ENCODE data around the gene GPR139.

GPR139 gene

DNA sequence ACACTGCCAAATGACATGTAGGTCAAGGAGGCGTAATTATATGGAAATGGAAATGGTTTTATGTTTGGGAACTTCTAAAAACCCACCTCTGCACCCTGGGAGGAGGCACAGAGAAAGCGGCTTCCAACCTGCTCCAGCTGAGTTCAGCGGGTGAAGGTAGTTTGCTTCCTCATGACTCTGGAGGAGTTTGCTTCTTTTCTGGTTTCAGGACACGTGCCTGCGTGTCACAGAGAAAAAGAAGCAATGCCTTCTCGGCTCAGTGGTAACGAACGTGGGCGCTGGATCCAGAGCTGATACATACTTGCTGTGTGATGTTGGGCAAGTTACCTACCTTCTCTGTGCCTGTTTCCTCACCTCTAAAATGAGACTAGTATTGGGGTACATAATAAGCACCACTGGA, 22.1 kb downstream of the GPR139 start:
- FAIRE-seq: no peak

DNA sequence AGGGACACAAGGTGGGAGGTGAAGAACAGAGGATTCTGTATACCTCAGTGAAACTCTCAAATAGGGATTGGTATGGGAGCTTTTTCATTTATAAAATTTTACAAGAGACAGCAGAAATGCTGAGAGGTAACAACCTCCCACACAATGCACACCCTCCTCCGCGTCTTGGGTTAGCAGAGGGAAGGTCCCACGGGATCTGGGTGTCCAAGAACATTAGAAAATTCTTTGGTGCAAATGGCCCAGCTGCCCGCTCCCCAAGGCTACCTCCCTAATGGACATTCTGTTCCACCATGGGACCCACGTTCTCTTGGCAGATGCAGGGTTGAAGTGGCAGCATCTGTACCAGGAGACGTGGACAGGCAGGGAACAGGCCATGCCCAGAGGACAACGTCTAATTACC, 22.5 kb downstream of the GPR139 start:
- no peak for FAIRE-seq

DNA sequence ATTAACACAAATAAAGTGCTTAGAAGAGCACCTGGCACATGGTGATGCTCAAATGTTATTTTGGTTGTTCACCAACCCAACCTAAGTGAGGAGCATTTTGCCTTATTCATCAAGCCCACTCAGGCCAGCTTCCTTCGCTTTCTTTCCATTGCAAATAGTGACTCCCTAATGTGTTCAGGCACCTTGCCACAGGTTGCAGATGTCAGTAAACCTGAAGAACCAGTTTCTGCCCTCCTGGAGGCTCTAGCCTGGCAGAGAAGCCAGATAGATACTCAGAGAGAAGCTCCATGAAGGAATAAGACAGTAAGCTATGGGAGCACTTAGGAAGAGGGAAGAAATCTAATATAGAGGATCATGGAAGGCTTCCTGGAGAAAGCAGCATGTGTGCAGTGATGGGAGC, 23.9 kb downstream of the GPR139 start:
- FAIRE-seq: no peak

DNA sequence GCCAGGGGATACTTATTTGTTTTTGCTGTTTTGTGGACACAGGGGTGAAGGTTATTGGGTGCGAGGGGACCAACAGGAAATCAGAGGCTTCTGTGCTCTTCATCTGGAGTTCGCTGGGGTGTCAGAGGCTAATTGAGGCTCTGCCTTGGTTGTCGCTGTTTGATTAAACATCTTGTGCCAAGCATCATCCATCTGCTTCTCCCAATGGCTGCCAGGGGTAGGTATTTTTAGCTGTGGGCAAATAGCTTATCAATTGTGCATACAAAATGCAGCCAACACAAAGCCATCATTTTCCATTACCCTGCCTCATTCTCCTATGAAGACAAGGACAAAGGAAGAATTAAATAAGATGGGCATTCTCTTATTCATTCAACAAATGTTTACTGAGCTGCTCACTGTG, 27.8 kb downstream of the GPR139 start:
- FAIRE-seq: no peak

DNA sequence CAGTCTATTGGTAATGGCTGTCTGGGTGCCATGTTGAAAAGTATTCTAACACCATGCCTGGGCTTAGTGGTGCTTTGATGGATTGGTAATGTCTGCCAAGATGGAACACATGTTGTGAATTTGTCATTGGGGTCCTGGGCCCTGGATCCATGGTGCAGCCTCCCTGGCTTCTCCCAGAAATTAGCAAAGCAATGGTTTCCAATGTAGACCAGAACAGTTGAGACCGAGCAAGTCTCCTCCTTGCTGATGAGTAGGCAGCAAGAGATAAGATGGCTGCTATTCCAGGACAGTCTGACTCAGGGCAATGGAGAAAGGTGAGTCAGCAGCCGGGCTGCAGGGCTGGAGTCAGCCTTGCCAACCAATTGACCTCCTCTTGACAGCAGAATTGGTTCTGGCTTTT, 30.8 kb downstream of the GPR139 start:
- no peak for FAIRE-seq

DNA sequence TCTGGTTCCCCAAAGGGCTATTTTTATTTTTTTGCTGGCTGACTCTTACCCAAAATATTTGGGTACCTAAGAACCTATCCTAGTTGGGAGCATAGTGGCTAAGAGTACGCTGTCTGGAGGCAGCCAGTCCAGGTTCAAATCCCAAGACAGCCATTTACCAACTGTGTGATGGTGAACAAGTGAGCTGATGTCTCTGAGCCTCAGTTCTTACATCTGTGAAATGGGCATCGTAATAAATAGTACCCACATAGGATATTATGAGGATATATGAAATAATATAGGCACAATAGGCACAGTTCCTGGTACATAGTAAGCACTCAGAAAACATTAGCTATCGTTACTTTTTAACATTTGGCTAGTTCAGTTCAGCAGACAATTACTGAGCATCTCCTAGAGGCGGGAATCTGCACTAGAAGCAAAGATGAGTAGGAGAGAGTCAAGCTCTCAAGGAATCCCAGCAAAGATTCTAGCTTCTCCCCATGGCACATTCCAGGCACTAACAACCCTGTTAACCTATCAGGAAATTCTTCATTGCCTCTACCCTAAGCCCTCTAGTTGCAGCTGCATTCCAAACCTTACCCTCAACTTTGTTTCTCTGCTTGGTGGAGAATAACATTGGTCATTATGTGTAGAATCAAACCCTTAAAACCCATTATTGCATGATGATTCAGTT, 31.6 kb downstream of the GPR139 start:
- no peak for FAIRE-seq

DNA sequence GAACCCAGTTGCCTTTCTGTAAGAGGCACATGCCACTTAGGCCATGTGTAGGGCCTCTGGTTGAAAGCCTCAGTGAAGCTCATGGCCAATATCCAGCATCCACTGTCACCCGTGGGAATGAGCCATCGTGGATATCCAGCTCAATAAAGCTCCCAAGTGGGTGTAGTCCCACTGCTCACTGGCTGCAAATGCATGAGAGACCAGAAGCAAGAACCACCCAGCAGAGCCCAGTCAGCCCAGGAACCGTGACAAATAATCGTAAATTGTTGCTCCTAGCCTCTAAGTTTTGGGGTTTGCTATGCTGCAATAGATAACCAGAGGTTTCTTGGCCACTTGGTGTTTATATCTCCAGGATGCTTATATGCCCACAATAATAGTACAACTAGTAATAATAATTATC, 33.7 kb downstream of the GPR139 start:
- no peak for FAIRE-seq

DNA sequence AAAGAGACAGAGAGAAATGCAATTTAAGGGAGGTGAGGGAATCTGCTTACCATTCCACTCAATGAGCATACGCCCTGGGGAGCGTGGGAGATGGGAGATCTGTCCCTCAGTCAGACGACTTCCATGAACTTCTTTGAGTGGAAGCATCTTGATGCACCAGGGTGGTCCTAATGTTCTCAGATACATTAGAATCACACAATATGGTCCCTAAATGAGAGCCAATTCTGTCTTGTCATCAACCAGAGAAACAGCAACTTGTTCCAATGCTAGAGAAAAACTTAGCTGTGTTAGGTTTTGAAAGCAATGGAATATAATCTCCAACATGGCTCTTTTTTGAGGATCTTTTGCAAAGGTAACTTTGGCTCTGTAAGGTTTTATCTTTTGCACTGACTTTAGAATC, 44.1 kb downstream of the GPR139 start:
- FAIRE-seq: no peak

DNA sequence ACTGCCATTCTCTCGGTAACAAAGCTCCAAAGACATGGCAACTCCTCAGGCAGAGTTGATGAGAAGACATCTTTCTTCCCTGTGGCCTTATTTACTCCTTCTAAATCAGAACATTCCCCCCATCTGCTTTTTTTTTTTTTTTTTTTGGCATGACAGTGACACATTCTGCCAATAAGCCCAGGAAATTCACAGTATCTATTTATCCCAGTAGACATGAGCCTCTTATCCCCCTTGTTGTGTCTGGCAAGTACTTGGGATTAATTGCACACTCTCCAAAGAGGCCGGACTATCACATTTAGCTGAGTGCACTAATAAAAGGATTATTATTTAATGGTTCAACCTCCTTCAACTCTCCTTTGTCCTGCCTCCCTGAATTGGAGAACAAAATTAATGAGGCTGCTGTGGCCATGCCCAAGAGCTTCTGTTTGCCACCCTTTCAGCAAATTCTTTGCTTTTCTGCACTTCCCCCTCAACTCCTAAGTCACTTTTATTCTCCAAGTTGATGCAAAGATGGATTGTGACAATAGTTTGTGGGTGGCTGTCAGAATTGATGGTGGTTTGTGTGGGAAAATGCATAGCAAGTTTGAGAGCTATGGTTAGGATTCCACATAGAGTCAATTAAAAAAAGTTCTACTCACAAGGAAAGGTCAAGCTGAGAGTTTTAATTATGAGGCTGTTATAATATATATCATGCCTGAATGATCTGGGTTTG, 47.2 kb downstream of the GPR139 start:
- FAIRE-seq: no peak

DNA sequence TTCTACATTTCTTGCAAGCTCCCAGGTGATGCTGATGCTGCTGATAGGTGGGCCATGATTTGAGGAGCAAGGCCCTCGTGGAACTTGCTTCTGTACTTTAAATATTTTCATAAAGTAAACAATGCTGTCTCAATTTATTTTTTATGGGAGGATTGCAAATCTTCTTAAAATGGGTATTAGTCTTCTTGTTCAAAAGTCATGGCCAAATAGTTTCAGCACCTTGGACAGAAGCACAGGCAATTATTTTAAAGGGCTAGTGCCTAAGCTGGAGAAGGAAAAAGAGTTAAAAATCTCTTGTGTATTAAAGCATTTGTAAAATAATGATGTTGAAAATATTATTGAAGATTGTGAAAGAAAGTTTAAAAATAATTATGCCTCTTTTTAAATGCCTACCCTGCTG, 50.5 kb downstream of the GPR139 start:
- FAIRE-seq: no peak

DNA sequence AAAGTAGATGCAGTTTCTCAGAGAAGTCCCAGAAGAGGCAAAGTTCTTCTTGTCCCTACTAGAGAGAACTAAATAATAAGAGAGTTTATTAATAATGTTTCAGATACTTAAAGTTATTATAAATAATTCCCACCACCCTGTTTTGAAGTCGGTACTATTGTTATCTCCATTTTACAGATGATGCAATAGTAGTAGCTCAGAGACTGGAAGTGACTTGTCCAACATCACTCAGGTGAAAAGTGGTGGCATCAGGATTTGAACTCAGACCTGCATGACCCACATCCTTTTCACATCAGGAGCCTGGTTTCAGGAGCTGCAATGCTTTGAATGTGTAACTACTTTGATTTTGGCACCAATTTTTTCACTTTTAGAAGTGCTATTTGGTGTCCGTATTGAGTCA, 52.7 kb downstream of the GPR139 start:
- FAIRE-seq: no peak

DNA sequence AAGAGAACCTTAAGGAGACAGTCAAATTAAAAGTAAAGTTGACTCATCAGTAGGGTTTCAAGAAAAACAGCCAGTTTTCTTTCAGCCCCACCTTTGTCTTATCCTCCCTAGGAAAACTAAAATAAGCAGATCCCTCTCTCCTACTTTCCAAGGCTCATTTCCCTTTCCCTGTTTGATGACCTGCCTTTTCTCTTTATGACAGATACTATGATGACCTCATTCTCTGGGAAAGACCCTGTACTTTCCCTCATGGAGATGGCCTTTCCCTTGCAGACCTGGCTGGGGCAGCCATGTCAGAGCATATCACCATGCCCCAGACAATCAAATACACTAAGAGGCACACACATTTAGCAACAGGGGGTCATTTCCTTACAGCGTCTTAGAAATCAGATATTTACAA, 53.6 kb downstream of the GPR139 start:
- no peak for FAIRE-seq

DNA sequence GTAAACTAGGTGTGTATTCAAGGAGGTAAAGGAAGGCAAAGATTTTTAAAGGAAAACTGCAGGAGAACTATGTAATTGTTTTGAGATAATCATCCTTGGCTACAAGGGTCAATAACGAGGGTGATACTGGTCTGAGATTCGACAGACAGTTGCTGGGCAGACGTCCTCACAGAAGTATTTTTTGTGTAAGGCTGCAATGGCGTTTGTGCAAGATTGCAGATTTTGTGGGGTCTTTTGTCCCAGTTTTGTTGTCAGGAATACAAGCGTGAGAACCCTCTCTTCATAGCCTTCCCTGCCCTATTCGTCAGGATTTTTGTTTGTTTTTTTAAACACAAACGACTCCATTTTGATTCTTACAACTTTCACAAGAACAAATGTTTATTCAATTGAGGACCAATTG, 57.5 kb downstream of the GPR139 start:
- no peak for FAIRE-seq

DNA sequence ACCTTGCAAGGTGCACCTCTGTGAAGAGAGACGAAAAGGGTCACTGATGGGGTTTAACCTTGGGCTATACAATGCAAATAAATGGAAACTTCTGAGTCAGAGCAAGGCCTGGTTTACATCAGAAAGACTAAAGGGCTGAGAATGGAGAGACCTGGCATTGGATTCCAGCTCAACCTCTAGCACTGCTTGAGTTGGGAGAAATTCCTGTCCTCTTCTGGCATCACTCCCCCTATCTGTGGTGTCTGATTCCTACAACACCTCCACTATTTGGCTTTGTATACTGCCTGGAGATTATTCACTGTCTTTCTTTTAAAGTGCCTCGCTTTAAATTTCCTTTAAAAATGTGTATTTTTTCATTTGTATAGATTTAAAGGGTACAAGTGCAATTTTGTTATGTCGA, 68.8 kb downstream of the GPR139 start:
- no peak for FAIRE-seq

DNA sequence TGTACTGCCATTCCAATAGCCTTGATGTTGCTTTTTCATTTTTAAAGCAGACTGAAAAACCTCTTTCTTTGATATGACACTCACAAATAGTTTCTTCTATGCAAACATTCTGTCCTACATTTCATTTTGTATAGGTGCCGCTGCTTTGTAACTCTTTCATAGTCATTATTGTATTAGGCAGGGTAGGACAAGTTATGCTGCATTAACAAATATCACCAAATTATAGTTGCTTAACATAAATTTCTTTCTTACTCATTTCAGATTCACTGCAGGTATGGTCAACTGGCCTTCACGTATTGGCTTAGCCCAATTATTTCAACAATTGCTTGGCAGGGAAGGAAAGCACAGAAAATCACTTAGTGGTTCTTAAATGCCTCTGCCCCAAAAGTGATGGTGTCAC, 70.8 kb downstream of the GPR139 start:
- FAIRE-seq: no peak

DNA sequence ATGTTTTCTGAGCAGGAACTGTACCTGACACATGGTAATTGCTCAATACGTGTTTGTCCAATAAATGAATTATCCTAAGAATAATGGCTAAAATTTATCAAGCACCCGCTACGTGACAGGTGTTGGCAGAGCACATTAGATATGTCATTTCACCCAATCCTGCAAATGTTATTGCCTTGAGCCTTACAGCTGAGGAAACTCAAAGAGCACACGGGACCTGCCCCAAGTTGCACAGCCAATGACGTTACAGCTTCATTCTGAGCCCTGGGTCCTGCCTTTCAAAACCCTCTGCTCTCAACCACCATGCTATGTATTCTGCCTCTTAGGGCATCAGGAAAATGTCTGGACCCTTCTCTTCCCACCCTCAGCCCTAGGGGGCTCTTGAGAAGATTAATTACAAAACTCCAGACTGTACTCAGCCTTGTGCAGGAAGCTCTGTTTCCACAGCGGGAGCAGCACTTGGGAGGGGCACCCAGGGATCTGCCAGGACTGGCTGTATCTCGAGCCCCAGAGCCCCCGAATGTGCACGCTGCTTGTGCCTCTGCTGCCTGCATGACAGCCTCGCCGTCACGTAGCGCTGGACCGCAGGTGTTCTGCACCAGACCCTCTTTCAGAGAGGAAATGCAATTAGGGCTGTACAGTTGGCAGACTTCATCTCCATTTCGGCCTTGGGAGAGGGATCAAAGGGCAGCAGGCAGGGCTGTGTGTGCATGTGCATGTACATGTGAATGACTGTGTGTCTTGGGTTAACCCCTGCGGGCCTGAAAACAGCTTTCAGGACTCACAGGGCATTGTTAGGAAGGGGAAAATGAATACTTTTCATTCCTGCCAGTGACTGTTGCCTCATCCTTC, 71.6 kb downstream of the GPR139 start:
- FAIRE-seq: no peak

DNA sequence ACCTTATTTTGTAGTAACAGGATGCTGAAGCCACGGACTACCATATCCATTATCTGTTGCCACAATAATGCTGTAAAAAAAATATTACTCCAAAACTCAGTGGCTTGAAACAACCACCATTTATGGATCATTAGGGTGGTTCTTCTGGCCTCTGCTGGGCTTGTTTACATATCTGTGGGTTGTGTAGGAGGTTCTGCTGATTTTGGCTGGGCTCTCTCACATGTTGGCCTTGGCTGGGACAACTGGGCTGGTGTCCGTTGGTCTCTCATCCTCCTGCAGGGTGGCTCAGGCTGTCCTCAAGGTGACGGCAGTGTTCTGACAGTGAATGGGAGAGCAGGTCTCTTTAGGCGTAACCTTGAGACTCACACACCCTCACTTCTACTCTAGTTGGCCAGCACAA, 76.0 kb downstream of the GPR139 start:
- FAIRE-seq: no peak

DNA sequence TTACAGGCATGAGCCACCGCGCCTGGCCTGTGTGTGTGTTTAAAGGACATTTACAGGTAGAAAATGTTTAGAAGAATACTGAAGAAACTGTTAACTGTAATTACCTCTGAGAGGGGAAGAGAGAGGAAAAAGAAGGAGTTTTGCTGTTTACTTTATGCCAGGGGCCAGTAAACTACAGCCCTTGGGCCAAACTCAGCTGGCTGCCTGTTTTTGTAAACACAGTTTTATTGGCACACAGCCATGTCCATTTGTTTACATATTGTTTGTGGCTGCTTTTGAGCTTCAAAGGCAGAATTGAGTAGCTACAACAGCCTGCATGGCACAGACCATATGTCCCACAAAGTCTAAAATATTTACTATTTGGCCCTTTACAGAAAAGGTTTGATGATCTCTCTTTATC, 76.4 kb downstream of the GPR139 start:
- no peak for FAIRE-seq

DNA sequence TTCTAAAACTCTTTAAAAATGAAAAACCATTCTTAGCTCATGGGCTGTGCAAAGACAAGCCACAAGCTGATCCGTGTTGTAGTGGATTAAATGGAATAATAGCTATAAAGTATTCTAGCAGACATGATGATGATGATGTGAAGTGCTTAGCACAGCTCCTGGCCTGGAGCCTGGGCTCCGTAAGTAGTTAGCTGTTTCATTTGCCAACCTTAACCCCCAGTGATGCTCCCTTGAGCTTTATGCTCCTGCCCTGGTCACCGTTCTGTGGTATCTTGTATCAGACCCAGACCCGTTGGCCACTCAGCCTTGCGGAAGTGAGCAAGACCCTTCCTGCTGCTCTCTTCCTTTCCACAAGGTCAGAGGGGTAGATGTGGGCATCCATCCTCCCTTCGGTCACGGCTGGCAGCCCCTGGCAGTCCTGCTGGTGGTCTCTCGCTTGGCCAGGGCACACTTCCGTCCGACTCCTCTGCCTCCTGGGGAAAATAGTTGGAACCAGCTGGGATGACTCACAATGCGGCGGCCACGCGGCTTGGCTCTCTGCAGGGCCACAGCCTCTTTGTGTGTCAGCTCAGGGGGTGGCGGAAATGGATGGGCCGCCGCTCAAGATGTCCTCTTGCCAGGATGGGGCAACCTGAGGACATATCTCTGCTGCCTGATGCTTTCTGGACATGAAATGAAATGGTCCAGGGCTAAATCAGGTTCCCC, 79.1 kb downstream of the GPR139 start:
- FAIRE-seq: no peak

DNA sequence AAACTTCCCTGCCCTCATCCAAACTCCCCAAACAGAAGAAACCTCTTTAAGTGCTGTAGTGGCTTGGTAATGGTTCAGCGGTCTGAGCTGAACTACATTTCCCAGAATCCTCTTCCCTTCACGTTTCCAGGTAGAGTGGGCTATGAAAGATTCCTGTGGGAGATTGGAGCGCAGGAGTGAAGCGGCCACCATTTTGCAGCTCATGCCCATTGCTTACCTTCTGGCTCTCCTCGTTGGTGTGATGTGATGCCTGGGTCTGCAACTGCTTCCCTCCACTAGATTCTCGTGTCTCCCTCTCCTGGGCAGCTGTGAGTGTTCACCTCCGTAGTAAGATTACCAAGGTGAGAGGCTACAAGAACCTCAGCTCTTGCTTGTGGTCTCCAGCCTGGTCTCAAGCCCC, 82.1 kb downstream of the GPR139 start:
- no peak for FAIRE-seq

DNA sequence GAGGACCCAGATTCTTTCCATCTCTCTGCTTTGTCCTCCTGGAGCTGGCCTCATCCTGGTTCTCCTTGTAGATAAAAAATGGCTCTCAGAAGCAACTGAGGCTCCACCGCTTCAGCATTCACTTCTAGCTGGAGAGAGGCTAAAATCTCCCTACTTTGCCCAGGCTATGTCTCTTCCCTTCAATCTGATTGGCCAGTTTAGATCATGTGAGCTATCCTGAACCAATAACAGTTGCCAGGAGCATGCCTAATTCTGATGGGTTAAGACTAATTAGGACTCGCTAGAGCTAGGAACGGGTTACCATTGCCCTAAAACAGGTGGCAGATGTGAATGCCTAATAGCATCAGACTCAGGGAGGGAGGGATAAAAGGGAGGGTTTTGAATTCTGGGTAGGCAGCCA, 89.6 kb downstream of the GPR139 start:
- no peak for FAIRE-seq

Measured in islet of Langerhans (tissue), 1 donor.